Brain microvascular endothelial cell (primary cell): Measurements from ENCODE around the gene RELT.

ENCODE experiments used
- DNase-seq: peaks from one replicate; pipeline ENCODE4 v3.0.0-alpha.2; 2020
- H3K27ac ChIP-seq: fragments of 250-450 bp; sonication (Bioruptor Pico); 2 replicates; pipeline ENCODE4 v1.5.1; 2020; ENCODE audit warnings: mild to moderate bottlenecking, moderate library complexity
- H3K27me3 ChIP-seq: fragments of 250-450 bp; sonication (Bioruptor Pico); replicated peaks from 2 replicates; pipeline ENCODE4 v1.5.1; 2020; ENCODE audit warnings: mild to moderate bottlenecking
- H3K36me3 ChIP-seq: fragments of 250-450 bp; sonication (Bioruptor Pico); replicated peaks from 2 replicates; pipeline ENCODE4 v1.5.1; 2020; ENCODE audit warnings: mild to moderate bottlenecking
- H3K4me3 ChIP-seq: 2 replicates; pipeline ENCODE4 v1.5.1; 2011; ENCODE audit warnings: low read depth, mild to moderate bottlenecking, control low read depth, low read length, moderate library complexity
- in situ Hi-C: cut with HindIII; loops from 2 replicates; pipeline ENCODE4 v1.10.0; 2017; ENCODE audit warnings: low sequenced_read_pairs, low pct_ligation_motif_present
- TF ChIP-seq, protein P1 (sequence below): IDR thresholded peaks from 2 replicates; pipeline ENCODE4 v1.5.1; 2011; ENCODE audit warnings: low read depth, mild to moderate bottlenecking, moderate library complexity, low read length, control low read depth, inconsistent platforms; ENCODE audit errors: missing control alignments

Gene RELT

DNA sequence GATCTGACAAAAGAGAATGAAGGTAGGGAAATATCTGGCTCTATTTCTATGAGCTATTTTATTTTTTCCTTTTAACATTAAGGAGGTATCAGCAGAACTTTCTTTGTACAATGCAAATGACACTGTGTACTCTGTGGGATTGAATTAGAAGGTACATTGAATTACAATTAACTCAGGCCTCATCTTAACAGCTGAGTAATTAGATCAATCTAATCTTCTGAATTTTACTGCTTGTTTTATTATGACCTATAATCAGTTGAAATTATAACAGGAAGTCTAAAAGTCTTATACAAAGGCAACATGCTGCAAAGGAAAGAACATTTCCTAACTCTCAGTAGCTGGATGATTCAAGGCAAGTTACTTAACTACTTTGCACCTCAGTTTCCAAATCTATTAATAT is 69.8 kb downstream of the RELT start:
- Histone ChIP-seq H3K36me3 (no peaks in the 10 kb centered on the region), H3K27me3 (no peaks in the 10 kb centered on the region), H3K4me3 (no peak overlapping the region), H3K27ac (no peak overlapping the region)
- no peak for DNase-seq
- in situ Hi-C loops = no loop called here
- TF ChIP-seq, protein P1, sequence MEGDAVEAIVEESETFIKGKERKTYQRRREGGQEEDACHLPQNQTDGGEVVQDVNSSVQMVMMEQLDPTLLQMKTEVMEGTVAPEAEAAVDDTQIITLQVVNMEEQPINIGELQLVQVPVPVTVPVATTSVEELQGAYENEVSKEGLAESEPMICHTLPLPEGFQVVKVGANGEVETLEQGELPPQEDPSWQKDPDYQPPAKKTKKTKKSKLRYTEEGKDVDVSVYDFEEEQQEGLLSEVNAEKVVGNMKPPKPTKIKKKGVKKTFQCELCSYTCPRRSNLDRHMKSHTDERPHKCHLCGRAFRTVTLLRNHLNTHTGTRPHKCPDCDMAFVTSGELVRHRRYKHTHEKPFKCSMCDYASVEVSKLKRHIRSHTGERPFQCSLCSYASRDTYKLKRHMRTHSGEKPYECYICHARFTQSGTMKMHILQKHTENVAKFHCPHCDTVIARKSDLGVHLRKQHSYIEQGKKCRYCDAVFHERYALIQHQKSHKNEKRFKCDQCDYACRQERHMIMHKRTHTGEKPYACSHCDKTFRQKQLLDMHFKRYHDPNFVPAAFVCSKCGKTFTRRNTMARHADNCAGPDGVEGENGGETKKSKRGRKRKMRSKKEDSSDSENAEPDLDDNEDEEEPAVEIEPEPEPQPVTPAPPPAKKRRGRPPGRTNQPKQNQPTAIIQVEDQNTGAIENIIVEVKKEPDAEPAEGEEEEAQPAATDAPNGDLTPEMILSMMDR = no peak

DNA sequence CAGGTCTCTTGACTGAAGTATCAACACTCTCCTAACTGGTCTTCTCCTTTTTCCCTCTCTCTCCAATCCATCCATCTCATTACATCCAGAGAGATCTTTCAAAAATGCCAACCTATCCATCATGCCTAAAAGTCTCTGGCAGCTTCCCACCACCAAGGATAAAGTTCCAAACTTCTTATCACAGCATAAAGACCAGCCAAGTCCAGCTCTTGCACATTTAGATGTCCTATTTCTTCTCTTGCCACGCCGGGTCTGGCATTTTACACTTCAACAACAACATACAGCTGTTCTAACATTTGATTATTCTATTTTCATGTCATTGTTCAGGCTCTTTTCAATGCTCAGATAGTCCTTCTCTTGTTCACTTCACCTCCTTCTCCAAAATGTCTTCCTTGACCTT is 70.6 kb downstream of the RELT start:
- in situ Hi-C loops = no loop called here
- H3K36me3 ChIP-seq = no peaks in the 10 kb centered on the region
- DNase-seq = no peak
- TF ChIP-seq, protein P1 = no peak
- H3K4me3 ChIP-seq = no peak overlapping the region
- H3K27me3 ChIP-seq = no peaks in the 10 kb centered on the region
- H3K27ac ChIP-seq = no peak overlapping the region
